Left lung (tissue), 10 donors: ENCODE measurements around the gene TENM3. TPM values are rescaled to one million over a fixed set of nuclear protein-coding genes. Genes with fewer than 3 reads are reported as not detected.

Experiments
- ATAC-seq: fragments of 200-7000 bp; cut with Tn5 transposase; one replicate; pipeline ENCODE4 v1.9.1; 2020; ENCODE audit warnings: moderate library complexity
- DNase-seq, 4 donors: peaks; one replicate each; pipeline ENCODE4 v3.0.0-alpha.2; 2013 to 2020
- H3K27ac ChIP-seq, 2 donors: fragments of 200-600 bp; sonication (generic) in 1 of 2; one replicate each; pipeline versions ENCODE4 v1.5.0 to v1.8.0; 2020 to 2021
- H3K27me3 ChIP-seq, 2 donors: fragments of 200-600 bp; sonication (generic) in 1 of 2; one replicate each; pipeline versions ENCODE4 v1.5.0 to v1.8.0; 2020 to 2021
- H3K36me3 ChIP-seq, 2 donors: fragments of 200-600 bp; sonication (generic) in 1 of 2; one replicate each; pipeline versions ENCODE4 v1.5.0 to v1.8.0; 2020 to 2021
- H3K4me1 ChIP-seq, 2 donors: fragments of 200-600 bp; one replicate each; pipeline ENCODE4 v1.8.0; 2021
- H3K4me3 ChIP-seq, 2 donors: fragments of 200-600 bp; sonication (generic) in 1 of 2; one replicate each; pipeline versions ENCODE4 v1.5.0 to v1.8.0; 2020 to 2021; ENCODE audit warnings: mild to moderate bottlenecking in 1 of 2
- H3K9me3 ChIP-seq, 2 donors: fragments of 200-600 bp; sonication (generic) in 1 of 2; one replicate each; pipeline versions ENCODE4 v1.5.0 to v1.8.0; 2020 to 2021
- CTCF ChIP-seq, 2 donors: fragments of 200-600 bp; sonication (generic) in 1 of 2; IDR thresholded peaks; one replicate each; pipeline versions ENCODE4 v1.5.0 to v1.8.0; 2021; ENCODE audit warnings: antibody characterized with exemption in 2 of 2
- intact Hi-C, 2 donors: fragments of 100-400 bp; cut with DNase I; formaldehyde crosslinking; loops; one replicate each; pipeline versions ENCODE4 v1.11.2 to v1.14.2; 2022
- polyA plus RNA-seq, 6 donors: library from polyadenylated mRNA; unstranded; fragments of 120-200 nt; gene quantifications; one replicate each; pipeline ENCODE4 v1.2.1, GENCODE V29; 2013; ENCODE audit not compliant: insufficient read length in 6 of 6
- total RNA-seq, 2 donors: library from RNA; stranded (reverse); fragmentation: NEBNext Ultra II Directional; extraction: Animal tissue kit (Norgen Biotek cat#: 25700); gene quantifications; one replicate each; pipeline ENCODE4 v1.2.1, GENCODE V29; 2021
- donor health status: DM: no; HTN: yes; CAD: no.
- donor health status: DM: no; HTN: no; CAD: no.

TENM3 gene
- total and polyA plus RNA-seq, 8 donors, result 2.2 to 5.6 (median 3.1) TPM

GRCh38 chr4:182608525-182608924, 365.3 kb downstream of the TENM3 start:
- H3K9me3 ChIP-seq, result no peaks in the 10 kb centered on the region
- H3K4me3 ChIP-seq, result no peak overlapping the region
- no peak for TF ChIP-seq CTCF (IDR thresholded peaks at IDR 0.05)
- no peak overlapping the region for H3K27ac ChIP-seq
- intact Hi-C loops, result no loop called here
- ATAC-seq, result no peak
- DNase-seq, result peak in 1 of 4 donors; percentile 65
- H3K4me1 ChIP-seq, result no peaks in the 10 kb centered on the region
- H3K36me3 ChIP-seq, result no peaks in the 10 kb centered on the region
- no peaks in the 10 kb centered on the region for H3K27me3 ChIP-seq

- no peaks in the 10 kb centered on the region for H3K36me3 ChIP-seq
- H3K9me3 ChIP-seq, result no peaks in the 10 kb centered on the region
- H3K4me3 ChIP-seq, result no peak overlapping the region
- no peaks in the 10 kb centered on the region for H3K27me3 ChIP-seq
- DNase-seq (no peak), ATAC-seq (no peak)
- no peak overlapping the region for H3K27ac ChIP-seq
- TF ChIP-seq CTCF (IDR thresholded peaks at IDR 0.05), result no peak
- H3K4me1 ChIP-seq, result no peaks in the 10 kb centered on the region
- intact Hi-C loops, result no loop called here
These were observed 373.3 kb downstream of the TENM3 start for GRCh38 chr4:182616476-182616875.

DNA sequence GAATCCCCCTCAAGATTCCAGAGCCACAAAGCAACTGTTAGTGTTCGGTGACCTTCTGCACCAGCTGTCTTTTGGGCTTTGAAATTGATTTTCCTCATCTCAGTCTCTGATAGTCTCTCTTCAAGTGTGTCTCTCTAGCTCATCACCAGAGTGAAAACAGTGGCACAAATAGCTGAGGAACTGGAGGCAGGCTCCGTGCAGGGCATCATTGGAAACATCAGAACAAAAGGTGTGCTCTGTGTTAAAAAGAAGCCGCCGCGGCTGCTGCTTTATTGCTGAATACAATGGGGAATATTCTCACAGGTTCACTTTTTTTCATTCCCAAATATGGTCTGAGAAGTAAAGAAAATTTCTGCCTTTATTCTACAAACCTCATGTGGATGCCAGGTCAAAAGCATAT, 376.5 kb downstream of the TENM3 start:
- Histone ChIP-seq H3K36me3 (no peaks in the 10 kb centered on the region), H3K4me1 (no peaks in the 10 kb centered on the region), H3K9me3 (no peaks in the 10 kb centered on the region), H3K4me3 (no peak overlapping the region), H3K27ac (no peak overlapping the region), H3K27me3 (no peaks in the 10 kb centered on the region)
- intact Hi-C loops, result no loop called here
- ATAC-seq (no peak), DNase-seq (no peak)
- no peak for TF ChIP-seq CTCF (IDR thresholded peaks at IDR 0.05)

DNA sequence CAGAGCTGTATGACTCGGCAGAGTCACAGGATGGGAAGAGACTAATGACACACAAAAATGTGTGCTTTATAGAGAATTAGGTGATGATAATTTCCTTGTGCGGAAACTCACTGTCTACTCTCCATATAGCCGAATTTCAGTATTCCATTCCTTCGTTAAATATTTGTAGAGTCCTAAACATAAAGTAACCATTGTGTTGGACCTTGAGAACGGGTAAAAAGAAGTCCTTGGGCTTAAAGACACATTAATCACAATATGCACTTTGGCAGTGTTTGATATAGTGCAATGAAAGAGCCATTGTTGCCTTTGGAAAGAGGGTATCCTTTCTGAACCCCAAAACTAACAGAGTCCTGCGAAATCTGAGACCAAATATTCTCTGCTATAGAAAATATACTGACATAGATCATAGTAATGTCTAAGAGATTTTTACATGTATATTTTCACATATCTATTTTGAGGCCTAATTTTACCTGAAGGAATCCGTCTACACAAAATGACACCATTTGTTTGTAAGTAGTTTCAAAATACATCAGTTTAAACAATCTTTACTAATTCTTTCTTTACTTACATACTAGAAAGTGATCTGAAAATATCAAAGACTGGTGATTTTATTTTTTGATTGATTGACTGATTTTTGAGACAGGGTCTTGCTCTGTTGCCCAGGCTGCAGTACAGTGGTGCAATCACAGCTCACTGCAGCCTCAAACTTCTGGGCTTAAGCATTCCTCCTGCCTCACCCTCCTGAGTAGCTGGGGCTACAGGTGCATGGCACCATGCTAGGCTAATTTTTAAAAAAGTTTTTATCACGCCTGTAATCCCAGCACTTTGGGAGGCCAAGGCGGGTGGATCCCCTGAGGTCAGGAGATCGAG, 377.1 kb downstream of the TENM3 start:
- no peak for TF ChIP-seq CTCF (IDR thresholded peaks at IDR 0.05)
- ATAC-seq (no peak), DNase-seq (no peak)
- intact Hi-C loops, result no loop called here
- H3K27ac ChIP-seq, result no peak overlapping the region
- no peaks in the 10 kb centered on the region for H3K9me3 ChIP-seq
- H3K4me3 ChIP-seq, result no peak overlapping the region
- H3K4me1 ChIP-seq, result no peaks in the 10 kb centered on the region
- H3K27me3 ChIP-seq, result no peaks in the 10 kb centered on the region
- no peaks in the 10 kb centered on the region for H3K36me3 ChIP-seq

- no peaks in the 10 kb centered on the region for H3K36me3 ChIP-seq
- TF ChIP-seq CTCF (IDR thresholded peaks at IDR 0.05), result no peak
- intact Hi-C loops, result no loop called here
- no peaks in the 10 kb centered on the region for H3K27me3 ChIP-seq
- H3K4me3 ChIP-seq, result no peak overlapping the region
- DNase-seq (no peak), ATAC-seq (no peak)
- no peak overlapping the region for H3K27ac ChIP-seq
- H3K4me1 ChIP-seq, result no peaks in the 10 kb centered on the region
- H3K9me3 ChIP-seq, result no peaks in the 10 kb centered on the region
These were observed 381.1 kb downstream of the TENM3 start for GRCh38 chr4:182624281-182624680.
